Measurements from ENCODE around the gene MGAT4B.

GRCh38 chr5:179824745-179825112, 18.1 kb upstream of the MGAT4B start:
- TF ChIP-seq POLR2A (IDR thresholded peaks at IDR 0.05) (no peak), POLR2AphosphoS5 (IDR thresholded peaks at IDR 0.05; ENCODE audit: insufficient read depth in 1 of 2, low read depth in 1 of 2) (no peak)
